Stimulated activated CD4-positive, alpha-beta T cell treated with anti-CD3 and anti-CD28 coated beads, TNF-alpha, amount 100 ng/mL, for 48 hours (primary cell): ENCODE measurements around the gene CUEDC1.
"Not testable (repeated sequence)": the region's sequence is repeated elsewhere in the genome, so short reads cannot be mapped to it uniquely, and the experiment has no call there.

Experiments
- DNase-seq, 3 donors: peaks; one replicate each; pipeline ENCODE4 v3.0.0-alpha.2; 2020; ENCODE audit warnings: low read depth in 3 of 3

Gene CUEDC1

GRCh38 chr17:57939797-57940196 lies 15.4 kb downstream of the CUEDC1 start:
- no peak for DNase-seq

- no peak for DNase-seq
These were observed 17.1 kb downstream of the CUEDC1 start for GRCh38 chr17:57938061-57938502.

DNA sequence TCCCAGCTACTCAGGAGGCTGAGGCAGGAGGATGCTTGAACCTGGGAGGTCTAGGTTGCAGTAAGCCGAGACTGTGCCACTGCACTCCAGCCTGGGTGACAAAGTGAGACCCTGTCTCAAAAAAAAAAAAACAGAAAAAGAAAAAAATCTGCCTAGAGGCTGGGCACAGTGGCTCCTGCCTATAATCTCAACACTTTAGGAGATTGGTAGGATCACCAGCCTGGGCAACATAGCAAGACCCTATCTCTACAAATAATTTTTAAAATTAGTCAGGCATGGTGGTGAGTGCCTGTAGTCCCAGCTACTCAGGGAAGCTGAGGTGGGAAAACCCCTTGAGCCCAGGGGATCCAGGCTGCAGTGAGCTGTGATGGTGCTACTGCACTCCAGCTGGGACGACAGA lies 17.7 kb downstream of the CUEDC1 start:
- no peak for DNase-seq

DNA sequence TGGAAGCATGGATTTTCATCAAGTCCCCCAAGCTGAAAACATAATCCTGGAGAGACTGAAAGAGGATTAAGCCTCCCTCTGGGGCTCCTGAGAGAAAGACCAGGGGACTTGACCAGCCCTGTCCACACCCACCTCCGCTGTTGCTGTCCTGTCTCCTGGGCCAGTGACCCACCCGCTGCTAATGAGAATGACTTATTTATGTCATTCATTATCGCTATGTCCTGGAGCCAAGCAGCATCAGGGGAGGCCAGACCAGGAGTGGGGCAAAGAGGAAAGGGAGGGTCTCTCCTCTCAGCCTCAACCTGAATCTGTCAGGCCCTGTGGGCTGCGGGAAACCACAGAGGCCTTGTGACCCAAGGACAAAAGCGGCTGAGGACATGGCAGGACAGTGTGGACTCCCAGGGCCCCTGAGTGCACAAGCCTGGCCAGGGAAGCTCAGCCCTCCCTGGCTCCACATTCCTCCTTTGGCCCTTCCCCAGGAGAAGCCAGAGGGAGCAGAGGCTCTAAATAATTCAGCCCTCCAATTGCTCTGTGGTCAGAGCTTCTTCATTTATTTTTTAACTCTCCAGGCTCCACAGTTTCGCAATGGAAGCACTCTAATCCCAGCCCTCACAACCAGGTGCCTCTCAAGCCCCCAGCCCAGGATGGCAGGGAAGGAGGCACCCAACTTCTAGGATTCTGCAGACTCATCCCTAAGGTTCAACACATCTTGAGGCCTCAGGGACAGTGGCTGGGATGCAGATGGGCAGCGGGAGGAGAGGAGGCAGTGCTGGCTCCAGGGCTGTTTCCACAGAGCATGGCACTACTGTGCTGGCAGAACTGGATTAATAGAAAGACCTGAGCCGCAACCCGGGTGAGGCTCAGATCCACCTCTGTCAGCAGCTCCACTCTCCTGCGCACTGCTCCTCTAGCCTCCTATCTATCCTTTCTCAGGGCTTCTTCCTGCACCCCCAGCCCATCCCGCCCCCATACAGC lies 19.1 kb downstream of the CUEDC1 start:
- no peak for DNase-seq

- DNase-seq: no peak
These were observed 23.6 kb downstream of the CUEDC1 start for GRCh38 chr17:57931488-57932137.

DNA sequence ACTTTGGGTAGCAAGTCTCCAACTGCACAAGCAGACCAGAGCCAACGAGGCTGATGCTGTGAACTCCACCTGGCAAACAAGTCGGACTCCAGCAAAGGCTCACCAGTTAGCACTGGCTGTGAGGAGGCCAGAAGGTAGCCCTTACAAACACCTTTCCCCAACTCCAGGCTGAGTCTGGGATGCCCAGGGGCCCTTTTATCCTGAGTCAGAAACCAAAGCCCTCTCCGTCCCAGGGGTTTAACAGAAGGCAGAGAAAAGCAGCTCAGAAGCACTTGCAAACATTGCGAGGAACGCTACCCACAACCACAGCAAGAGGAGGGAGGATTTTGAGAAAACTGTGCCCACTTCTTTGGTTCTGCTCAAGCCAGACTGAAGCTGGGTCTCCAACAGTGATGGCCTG lies 25.0 kb downstream of the CUEDC1 start:
- DNase-seq: no peak

DNA sequence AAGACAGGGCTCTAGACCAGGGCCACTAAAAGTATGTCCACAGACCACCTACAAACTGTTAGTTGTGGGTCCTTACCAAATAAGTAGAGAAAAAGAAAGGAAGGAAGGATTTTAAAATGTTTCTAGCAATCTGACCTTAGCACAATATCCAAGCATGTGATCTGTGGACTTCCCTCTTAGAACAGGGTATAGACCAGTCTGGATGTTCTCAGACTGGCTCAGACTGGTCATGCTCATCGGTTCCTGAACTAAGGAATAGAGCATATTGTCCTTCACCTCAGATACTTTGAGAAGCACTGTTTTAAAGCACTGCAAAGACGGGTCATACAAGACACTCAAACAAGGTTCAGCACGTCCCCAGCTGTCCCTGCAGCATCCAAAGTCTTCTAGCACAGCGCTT lies 25.8 kb downstream of the CUEDC1 start:
- no peak for DNase-seq

DNA sequence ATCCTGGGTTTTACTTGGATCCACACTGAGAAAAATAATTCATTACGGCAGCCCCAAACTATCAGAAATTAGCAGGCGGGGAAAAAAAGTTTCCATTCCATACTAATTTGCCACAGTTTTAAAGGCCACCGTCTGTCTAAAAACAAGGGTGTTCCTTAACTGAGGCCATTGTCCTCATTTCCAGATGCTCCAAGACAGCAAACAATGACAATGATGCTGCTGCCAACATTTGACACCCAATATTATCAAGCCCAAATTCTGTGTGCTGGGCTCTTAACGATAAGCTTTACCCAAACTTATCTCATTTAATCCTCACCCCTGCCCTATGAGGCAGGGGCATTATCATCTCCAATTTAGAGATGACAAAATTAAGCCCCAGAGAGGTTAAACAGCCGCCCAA lies 26.3 kb downstream of the CUEDC1 start:
- no peak for DNase-seq

GRCh38 chr17:57927048-57927723 lies 28.0 kb downstream of the CUEDC1 start:
- DNase-seq: no peak

DNA sequence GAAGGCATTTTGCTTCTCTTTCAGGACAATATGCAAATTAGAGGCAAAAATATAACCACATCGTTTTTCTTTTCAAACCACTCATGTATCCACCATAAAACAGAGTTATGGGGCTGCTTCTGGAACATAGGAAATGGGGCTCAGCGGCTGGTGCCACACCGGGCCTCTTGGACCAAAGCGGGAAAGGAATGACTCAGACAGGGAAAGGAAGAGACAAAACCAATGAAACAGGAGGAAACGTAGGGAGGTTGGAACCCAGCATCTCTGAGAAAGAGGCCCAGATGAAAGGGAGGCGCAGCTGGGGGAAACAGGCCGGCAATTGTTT lies 28.5 kb downstream of the CUEDC1 start:
- DNase-seq: no peak

DNA sequence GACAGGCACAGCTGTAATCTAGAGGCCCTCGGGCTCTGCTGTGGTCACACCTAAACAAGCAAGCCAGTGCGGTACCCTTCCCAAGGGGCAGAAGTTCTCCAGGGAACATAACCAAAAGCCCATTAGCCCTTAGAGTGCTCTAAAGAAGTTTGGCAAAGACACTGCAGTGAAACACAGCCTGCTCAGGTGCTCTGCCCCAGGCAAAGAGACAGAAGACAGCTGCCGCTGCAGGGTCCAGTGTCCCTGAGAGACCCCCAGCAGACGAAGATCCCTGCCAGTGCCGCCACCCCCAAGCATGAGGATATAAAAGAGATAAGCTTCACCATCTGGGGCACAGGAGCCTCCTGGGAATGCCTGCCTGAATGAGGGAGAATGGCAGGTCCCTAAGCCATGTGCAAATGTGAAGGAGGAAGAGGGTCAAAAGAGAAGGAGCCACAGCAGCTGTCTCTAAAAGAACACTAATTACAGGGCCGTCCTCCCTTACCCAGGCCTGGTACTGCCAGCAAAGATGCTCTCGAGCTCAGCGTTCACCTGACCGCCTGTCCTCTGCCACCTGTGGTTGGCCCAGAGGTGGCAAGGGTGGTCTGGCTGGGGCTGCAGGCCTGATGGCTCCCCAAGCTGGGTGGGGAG lies 29.7 kb downstream of the CUEDC1 start:
- no peak for DNase-seq

- DNase-seq: no peak
These were observed 30.5 kb downstream of the CUEDC1 start for GRCh38 chr17:57924677-57925076.

GRCh38 chr17:57923182-57923872 lies 31.9 kb downstream of the CUEDC1 start:
- no peak for DNase-seq

DNA sequence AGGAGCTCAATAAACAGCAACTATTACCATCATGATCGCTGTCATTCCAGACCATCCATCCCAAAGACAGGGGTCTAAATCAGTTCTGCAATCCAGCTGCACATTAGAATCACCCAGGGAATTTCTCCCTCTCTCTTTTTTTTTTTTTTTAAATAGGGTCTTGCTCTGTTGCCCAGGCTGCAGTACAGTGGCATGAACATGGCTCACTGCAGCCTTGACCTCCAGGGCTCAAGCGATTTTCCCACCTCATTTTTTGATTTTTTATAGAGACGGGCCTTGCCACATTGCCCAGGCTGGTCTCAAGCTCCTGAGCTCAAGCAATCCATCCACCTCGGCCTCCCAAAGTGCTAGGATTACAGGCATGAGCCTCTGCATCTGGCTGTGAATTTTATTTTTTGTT lies 32.5 kb downstream of the CUEDC1 start:
- DNase-seq: not testable (repeated sequence)

- DNase-seq: no peak
These were observed 34.1 kb downstream of the CUEDC1 start for GRCh38 chr17:57920916-57921703.

DNA sequence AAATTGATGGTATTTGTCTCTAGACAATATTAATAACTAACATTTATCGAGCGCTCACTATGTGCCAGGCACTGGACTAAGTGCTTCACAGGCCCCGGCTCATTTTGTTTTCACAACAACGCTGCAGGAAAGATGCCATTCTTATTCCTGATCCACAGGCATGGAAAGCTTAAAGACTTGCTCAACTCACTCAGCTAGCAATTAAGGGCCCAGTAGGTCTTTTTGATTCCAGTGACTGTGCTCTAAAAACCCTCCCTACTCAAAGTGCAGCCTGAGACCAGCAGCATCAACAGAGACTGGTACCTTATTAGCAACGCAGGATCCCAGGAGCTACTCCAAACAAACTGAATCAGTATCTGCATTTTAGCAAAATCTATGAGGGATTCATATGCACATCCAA lies 35.3 kb downstream of the CUEDC1 start:
- no peak for DNase-seq

DNA sequence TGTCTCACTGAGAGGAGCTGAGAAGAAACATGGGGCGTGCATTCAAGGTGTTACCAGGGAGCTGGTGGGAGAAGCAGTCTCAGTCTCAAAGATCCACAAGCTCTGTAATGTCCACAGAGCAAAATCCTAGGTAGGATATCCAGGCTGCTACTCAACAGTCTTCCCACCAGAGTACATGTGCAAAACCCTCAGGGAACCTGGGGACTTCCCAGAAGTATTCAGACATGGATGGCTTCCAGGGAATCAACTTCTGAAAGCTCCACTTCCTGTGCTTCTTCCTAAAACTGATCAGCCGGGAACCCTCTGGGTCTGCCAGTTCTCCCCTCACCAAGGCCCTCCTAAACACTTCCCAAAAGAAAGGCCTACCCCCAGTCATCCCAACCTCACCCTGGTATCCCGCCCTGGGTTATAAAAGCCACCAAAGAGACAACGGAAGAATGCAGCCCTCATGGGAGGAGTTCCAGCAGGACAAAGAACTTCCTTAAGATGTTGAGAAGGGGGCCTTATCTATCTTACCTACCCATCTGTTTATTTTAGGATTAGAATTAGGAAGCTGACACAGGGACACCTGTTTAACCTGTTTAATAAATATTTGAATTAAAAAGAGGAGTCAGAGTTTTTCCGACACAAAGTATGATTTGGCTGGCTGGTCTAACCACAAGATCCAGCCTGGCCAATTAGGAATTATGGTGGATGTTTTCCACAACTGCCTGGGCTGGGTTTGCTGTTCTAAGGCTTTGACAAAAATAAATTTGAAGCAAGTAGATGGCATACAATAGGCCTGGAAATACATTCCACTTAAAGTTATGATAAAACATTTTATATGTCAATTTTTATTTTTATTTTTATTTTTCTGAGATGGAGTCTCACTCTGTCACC lies 37.0 kb downstream of the CUEDC1 start:
- no peak for DNase-seq

DNA sequence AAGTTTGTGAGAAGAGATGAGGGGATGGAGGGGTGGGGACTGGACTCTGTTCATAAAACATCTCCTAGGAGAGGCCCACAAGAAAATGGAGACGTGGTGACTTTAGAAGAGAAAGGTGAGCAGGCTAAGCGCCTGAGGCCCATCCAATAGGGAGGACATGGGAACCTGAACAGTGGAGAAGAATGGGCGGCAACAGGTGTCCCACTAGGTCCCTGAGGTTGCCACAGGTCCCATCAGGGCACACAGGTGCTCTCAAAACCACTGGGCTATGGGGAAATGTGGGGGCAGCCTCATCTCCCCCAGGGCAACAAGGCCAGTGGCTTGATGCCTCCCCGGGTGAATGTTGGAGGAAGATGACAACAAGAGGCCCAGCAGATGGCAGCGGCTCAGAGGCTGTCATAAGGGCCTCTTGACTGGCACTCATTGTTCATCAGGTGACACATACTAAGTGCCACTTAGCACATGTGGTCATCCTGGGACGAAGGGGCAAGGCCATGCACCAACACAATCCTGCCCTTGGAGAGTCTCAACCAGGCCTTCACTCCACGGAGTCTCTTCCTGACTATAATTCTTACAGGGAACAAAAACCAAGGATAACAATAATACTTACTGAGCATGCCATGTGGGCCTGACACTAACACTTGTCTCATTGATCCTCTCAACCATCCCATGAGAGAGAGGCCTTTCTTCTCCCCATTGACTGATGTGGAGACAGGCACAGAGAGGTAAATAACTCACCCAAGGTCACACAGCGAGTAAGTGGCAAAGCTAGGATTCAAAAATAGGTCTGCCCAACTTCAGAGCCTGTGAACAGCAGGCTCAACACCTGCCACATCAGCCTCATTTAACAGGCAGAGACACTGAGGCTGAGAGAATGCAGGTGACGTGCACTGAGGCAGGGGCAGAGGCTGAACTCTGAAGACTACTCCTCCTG lies 38.0 kb downstream of the CUEDC1 start:
- no peak for DNase-seq
